ENCODE results near the gene SEMA4C.

- TF ChIP-seq CTCF (IDR thresholded peaks at IDR 0.05) (no peak), EP300 (IDR thresholded peaks at IDR 0.05; ENCODE audit: low read depth) (no peak), POLR2AphosphoS5 (IDR thresholded peaks at IDR 0.05) (no peak)
These were observed 16.6 kb downstream of the SEMA4C start for GRCh38 chr2:96853321-96853720.

Measured in transverse colon (tissue), 4 donors.